Femur (tissue), 1 donor: ENCODE measurements around the gene KRTAP4-6.
"Not testable (repeated sequence)": the region's sequence is repeated elsewhere in the genome, so short reads cannot be mapped to it uniquely, and the experiment has no call there.

Experiments used
- DNase-seq: peaks from one replicate; pipeline ENCODE4 v3.0.0-alpha.2; 2017

Gene KRTAP4-6

GRCh38 chr17:41104386-41105038, 35.8 kb downstream of the KRTAP4-6 start:
- DNase-seq, result not testable (repeated sequence)

DNA sequence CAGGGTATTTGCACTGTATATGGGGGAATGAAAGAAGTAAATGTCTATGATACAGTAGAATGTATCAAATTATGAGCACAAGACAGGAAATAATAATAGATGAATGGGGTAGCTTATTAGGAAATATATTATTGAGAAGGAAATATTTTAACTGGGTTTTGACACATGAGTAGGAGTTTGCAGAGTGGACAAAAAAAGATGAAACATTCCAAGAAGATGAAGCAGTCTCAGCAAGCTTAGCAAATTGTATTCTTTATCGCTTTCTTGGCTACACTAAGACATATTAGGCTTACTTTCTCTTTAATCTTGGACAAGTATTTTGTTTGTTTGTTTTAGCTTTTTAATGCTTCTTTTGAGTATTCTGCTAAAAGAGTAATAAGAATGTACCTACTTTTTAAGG, 36.4 kb downstream of the KRTAP4-6 start:
- DNase-seq, result no peak

DNA sequence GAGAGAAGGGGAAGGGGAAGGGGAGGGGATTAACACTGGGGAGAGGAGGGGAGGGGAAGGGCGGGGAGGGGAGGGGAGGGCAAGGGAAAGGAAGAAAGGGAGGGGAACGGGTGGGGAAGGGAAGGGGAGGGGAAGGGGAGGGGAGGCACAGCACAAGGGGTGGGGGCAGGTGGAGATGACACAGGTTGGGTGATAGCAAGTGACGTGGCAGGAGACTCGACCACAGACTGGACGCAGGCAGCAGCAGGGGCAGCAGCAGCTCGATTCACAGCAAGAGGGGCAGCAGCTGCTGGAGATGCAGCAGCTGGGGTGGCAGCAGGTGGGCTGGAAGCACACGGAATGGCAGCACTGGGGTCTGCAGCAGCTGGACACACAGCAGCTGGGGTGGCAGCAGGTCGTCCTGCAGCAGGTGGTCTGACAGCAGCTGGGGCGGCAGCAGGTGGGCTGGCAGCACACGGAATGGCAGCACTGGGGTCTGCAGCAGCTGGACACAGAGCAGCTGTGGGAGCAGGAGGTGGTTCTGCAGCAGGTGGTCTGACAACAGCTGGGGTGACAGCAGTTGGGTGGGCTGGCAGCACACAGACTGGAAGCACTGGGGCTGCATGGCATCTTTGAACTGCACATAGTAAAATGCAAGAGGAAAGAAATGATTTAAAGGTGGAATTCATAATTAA, 38.6 kb downstream of the KRTAP4-6 start, which contains the start of gene KRTAP4-16:
Gene KRTAP4-16 (minus strand): TSS at position 624 of the 674 bp plus-strand sequence. CDS start 0 bp downstream, at position 624.
- no peak for DNase-seq

- DNase-seq, result not testable (repeated sequence)
Measured at GRCh38 chr17:41099682-41100480, 40.5 kb downstream of the KRTAP4-6 start.

DNA sequence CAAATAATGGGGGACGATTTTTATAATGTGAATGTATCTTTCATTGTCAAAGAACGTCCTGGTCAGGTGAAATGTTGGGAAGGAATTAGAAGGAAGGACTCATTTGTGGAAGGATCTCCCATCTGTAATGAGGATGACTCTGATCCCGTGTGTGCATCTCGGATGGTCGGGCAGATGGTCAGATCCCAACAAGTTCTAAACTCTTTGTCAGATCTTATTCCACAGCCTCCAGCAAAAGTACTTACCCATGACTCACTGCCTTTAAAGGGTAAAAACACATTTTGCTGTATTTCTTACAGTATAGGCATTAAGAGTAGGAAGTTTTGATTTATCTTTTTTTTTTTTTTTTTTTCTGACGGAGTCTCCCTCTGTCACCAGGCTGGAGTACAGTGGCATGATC, 41.9 kb downstream of the KRTAP4-6 start:
- no peak for DNase-seq

GRCh38 chr17:41098042-41098441, 42.3 kb downstream of the KRTAP4-6 start, which contains the start of gene KRTAP4-8:
Gene KRTAP4-8, minus strand, starts transcription at chr17:41098142. Its CDS starts 58 bp downstream, at chr17:41098084.
- DNase-seq, result no peak

DNA sequence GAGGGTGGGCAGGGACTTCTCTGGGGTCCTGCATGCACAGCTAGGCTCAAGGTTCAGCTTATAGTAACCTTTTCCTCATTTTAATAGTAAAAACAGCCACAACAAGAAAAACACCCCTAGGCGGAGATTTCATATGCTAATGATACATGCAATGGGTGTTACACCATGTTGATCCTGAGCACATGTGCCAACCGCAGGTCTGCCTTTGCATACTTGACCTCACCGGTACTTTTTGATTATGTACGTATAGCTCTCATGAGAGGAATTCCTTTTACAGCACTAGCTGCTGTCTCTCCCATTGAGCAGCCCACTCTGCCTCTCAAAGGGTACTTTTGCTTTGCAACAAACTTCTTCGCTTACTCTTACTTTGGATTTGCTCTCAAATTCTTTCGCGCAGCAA, 44.3 kb downstream of the KRTAP4-6 start:
- no peak for DNase-seq
